ENCODE data around the gene RAB3IL1.

The RAB3IL1 gene

DNA sequence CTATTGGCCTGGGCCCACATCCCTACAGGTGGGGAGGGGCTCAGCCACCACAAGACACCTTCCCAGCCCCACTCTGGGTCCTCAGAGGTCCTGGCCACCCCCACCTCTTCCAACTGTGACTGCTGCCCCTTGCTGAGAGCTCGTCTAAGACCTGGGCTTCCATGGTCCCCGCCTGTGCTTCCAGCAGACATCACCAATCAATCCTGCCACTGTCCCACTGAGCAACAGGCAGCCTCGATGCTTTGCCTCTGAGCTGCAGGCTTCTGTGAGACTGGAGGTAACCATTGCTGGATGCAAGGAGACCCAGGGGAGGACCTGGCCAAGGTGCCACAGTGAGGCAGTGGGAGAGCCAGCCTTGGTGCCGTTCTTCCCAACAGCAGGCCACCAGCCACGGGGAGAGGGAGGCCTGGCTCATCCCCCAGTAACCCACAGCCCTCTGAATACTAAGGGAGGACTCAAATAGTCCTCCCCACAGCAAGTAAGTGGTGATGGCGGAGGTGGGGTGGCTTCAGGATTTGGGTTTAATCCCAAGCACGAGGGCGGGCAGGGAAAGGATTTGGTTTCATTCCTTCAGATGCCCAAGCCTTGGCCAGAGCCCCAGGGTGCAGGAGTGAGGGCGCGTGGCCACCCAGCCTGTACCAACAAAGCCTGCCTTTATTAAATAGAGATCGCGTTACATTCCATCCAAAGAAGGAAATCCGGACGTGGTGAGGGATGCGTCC, 20.5 kb downstream of the RAB3IL1 start:
- Histone ChIP-seq H3K27ac (ENCODE audit: low read depth, low read length) (no peak overlapping the region), H3K4me3 (ENCODE audit: insufficient read depth, low read length, poor library complexity, severe bottlenecking) (no peak overlapping the region), H3K27me3 (ENCODE audit: low read length) (no peaks in the 10 kb centered on the region), H3K36me3 (ENCODE audit: low read length) (no peaks in the 10 kb centered on the region), H3K79me2 (ENCODE audit: insufficient read depth, low read length) (no peaks in the 10 kb centered on the region), H3F3A (ENCODE audit: insufficient read depth) (peaks cover 7% of the 10 kb centered on the region; the same call in 1 of the 2 replicates), H3K4me2 (ENCODE audit: low read depth, low read length, poor library complexity, severe bottlenecking) (no peak overlapping the region), H3K9me3 (ENCODE audit: insufficient read depth, low read length) (no peaks in the 10 kb centered on the region), H4K20me1 (ENCODE audit: low read depth, low read length) (no peaks in the 10 kb centered on the region), H3K9me2 (replicated peaks; ENCODE audit: insufficient read depth, low read length) (no peaks in the 10 kb centered on the region), H2AFZ (ENCODE audit: low read depth, low read length, severe bottlenecking) (no peak overlapping the region), H3K9ac (ENCODE audit: low read length) (no peak overlapping the region)
- TF ChIP-seq CTCF (IDR thresholded peaks at IDR 0.05; ENCODE audit: insufficient read depth, low read length, poor library complexity, severe bottlenecking): no peak
- TF ChIP-seq EZH2phosphoT487 (conservative IDR thresholded peaks at IDR 0.05; ENCODE audit: low read length): no peak

DNA sequence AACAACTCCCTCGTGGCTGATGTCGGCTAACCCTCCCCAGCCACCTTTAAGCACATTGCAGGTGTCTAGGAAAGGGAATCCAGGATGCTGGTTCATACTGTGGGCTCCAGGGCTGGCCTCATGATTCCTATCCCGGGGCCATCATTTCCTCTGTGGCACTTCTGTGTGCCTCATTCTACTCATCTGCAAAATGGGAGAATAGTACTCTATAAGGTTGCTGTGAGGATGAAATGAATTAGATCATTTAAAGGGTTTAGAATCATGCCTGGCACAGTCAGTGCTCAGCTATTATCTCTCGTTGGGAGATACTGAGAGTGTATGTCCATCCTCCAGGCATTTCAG, 21.7 kb downstream of the RAB3IL1 start:
- no peak overlapping the region for H3K9ac ChIP-seq (ENCODE audit: low read length)
- H3F3A ChIP-seq (ENCODE audit: insufficient read depth): peaks cover 7% of the 10 kb centered on the region; the same call in 1 of the 2 replicates
- H3K79me2 ChIP-seq (ENCODE audit: insufficient read depth, low read length): no peaks in the 10 kb centered on the region
- no peak overlapping the region for H3K27ac ChIP-seq (ENCODE audit: low read depth, low read length)
- H3K9me2 ChIP-seq (replicated peaks; ENCODE audit: insufficient read depth, low read length): no peaks in the 10 kb centered on the region
- no peak overlapping the region for H2AFZ ChIP-seq (ENCODE audit: low read depth, low read length, severe bottlenecking)
- H3K27me3 ChIP-seq (ENCODE audit: low read length): no peaks in the 10 kb centered on the region
- H4K20me1 ChIP-seq (ENCODE audit: low read depth, low read length): no peaks in the 10 kb centered on the region
- no peak overlapping the region for H3K4me3 ChIP-seq (ENCODE audit: insufficient read depth, low read length, poor library complexity, severe bottlenecking)
- H3K9me3 ChIP-seq (ENCODE audit: insufficient read depth, low read length): no peaks in the 10 kb centered on the region
- H3K4me2 ChIP-seq (ENCODE audit: low read depth, low read length, poor library complexity, severe bottlenecking): no peak overlapping the region
- TF ChIP-seq CTCF (IDR thresholded peaks at IDR 0.05; ENCODE audit: insufficient read depth, low read length, poor library complexity, severe bottlenecking): no peak
- no peak for TF ChIP-seq EZH2phosphoT487 (conservative IDR thresholded peaks at IDR 0.05; ENCODE audit: low read length)
- no peaks in the 10 kb centered on the region for H3K36me3 ChIP-seq (ENCODE audit: low read length)

DNA sequence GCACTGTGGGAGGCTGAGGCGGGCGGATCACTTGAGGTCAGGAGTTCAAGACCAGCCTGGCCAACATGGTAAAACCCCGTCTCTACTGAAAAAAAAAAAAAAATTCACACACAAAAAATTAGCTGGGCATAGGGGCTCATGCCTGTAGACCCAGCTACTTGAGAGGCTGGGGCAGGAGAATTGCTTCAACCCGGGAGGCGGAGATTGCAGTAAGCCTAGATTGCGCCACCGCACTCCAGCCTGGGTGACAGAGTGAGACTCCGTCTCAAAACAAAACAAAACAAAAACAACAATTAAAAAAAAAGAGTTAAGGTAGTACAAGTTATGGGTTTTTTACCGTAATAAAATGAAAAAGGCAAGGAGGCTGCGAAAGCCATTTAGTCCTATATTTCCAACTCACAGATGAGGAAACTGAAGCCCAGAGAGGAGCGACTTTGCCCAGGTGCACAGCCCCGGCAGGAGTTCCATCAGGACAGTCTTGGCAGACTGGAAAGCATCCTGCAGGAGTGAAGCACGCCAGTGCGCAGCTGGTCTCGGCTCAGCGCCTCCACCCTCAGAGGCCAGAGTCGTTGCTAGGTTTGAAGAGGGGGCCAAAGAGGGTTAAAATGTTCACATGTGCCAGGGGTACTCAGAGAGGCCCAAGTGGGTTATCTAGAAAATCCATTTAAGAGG, 22.2 kb downstream of the RAB3IL1 start:
- H3K9me3 ChIP-seq (ENCODE audit: insufficient read depth, low read length): no peaks in the 10 kb centered on the region
- no peak overlapping the region for H3K27ac ChIP-seq (ENCODE audit: low read depth, low read length)
- H4K20me1 ChIP-seq (ENCODE audit: low read depth, low read length): no peaks in the 10 kb centered on the region
- no peak overlapping the region for H2AFZ ChIP-seq (ENCODE audit: low read depth, low read length, severe bottlenecking)
- TF ChIP-seq CTCF (IDR thresholded peaks at IDR 0.05; ENCODE audit: insufficient read depth, low read length, poor library complexity, severe bottlenecking): no peak
- TF ChIP-seq EZH2phosphoT487 (conservative IDR thresholded peaks at IDR 0.05; ENCODE audit: low read length): no peak
- no peak overlapping the region for H3K9ac ChIP-seq (ENCODE audit: low read length)
- H3K27me3 ChIP-seq (ENCODE audit: low read length): no peaks in the 10 kb centered on the region
- H3F3A ChIP-seq (ENCODE audit: insufficient read depth): peaks cover 7% of the 10 kb centered on the region; the same call in 1 of the 2 replicates
- no peak overlapping the region for H3K4me3 ChIP-seq (ENCODE audit: insufficient read depth, low read length, poor library complexity, severe bottlenecking)
- no peak overlapping the region for H3K4me2 ChIP-seq (ENCODE audit: low read depth, low read length, poor library complexity, severe bottlenecking)
- no peaks in the 10 kb centered on the region for H3K79me2 ChIP-seq (ENCODE audit: insufficient read depth, low read length)
- no peaks in the 10 kb centered on the region for H3K36me3 ChIP-seq (ENCODE audit: low read length)
- no peaks in the 10 kb centered on the region for H3K9me2 ChIP-seq (replicated peaks; ENCODE audit: insufficient read depth, low read length)

Data from SU-DHL-6 (cell line).